Kidney epithelial cell (primary cell): ENCODE data around the gene RUNX1. TPM values are rescaled to one million over a fixed set of nuclear protein-coding genes. Genes with fewer than 3 reads are reported as not detected.

Experiments used
- DNase-seq: peaks from one replicate; pipeline ENCODE4 v3.0.0-alpha.2; 2010; ENCODE audit warnings: low read depth
- H3K27me3 ChIP-seq: 2 replicates; pipeline ENCODE4 v1.6.0; 2011; ENCODE audit warnings: low read length; ENCODE audit not compliant: control insufficient read depth, insufficient read depth
- H3K36me3 ChIP-seq: 2 replicates; pipeline ENCODE4 v1.5.1; 2011; ENCODE audit warnings: low read length; ENCODE audit not compliant: control insufficient read depth, insufficient read depth
- H3K4me3 ChIP-seq: 2 replicates; pipeline ENCODE4 v1.5.1; 2011; ENCODE audit warnings: low read depth, mild to moderate bottlenecking, control low read depth, low read length
- CTCF ChIP-seq: IDR thresholded peaks from 2 replicates; pipeline ENCODE4 v1.5.1; 2011; ENCODE audit warnings: mild to moderate bottlenecking, moderate library complexity, low read length, control low read depth, inconsistent platforms; ENCODE audit not compliant: insufficient read depth, poor library complexity, severe bottlenecking
- total RNA-seq: library from RNA; depleted of rRNA; stranded (reverse); fragments of >200 nt; gene quantifications from 2 replicates; pipeline ENCODE4 v1.2.3, GENCODE V29; 2015

Gene RUNX1
- total RNA-seq, 1 donor from 2014 or later, result 43.0 TPM

GRCh38 chr21:34944015-34944755 is 104.9 kb downstream of the RUNX1 start:
- no peaks in the 10 kb centered on the region for H3K27me3 ChIP-seq
- TF ChIP-seq CTCF, result no peak
- H3K4me3 ChIP-seq, result no peak overlapping the region
- no peaks in the 10 kb centered on the region for H3K36me3 ChIP-seq
- no peak for DNase-seq

DNA sequence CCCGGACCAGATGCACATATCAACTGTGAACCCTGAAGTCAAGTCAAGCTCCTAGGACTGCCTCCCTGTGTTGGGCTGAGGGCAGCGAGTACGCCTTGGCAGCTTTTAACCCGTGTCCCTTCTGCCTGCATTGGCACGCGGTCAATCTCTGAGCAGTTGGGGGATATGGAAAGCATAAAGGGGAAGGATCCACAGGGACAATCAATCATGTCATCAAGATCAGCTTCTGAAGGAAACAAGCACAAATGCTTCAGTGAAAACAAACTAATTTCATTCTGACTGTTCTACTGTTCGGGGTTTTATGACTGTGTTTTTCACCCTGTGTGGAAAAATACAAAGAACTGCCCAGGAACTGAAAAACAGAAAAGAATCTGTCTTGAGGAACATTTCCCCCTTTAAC is 106.2 kb downstream of the RUNX1 start:
- Histone ChIP-seq H3K27me3 (no peaks in the 10 kb centered on the region), H3K4me3 (no peak overlapping the region), H3K36me3 (no peaks in the 10 kb centered on the region)
- DNase-seq, result no peak
- TF ChIP-seq CTCF, result no peak

DNA sequence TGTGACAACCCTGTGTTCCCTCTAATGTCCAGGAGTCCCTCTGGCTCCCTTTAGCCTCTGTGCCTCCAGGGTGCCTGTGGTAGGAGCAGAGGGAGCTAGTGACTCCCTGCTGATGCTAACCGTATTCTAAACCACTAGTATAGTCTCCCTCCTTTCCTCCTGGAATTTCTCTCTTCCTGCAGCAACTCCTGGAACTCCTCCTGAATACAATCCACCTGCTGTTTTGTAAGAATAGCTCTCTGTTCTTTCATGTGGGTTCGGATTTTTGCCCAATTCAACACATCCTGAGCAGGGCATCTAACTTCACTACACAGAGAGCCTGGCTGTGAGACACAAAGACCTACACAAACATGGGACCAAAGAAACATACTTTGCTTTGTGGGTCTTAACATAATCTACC is 107.9 kb downstream of the RUNX1 start:
- no peak for TF ChIP-seq CTCF
- Histone ChIP-seq H3K27me3 (no peaks in the 10 kb centered on the region), H3K36me3 (no peaks in the 10 kb centered on the region), H3K4me3 (no peak overlapping the region)
- DNase-seq, result no peak

GRCh38 chr21:34939673-34940331 is 109.3 kb downstream of the RUNX1 start:
- H3K4me3 ChIP-seq, result no peak overlapping the region
- TF ChIP-seq CTCF, result no peak
- no peaks in the 10 kb centered on the region for H3K36me3 ChIP-seq
- no peak for DNase-seq
- H3K27me3 ChIP-seq, result no peaks in the 10 kb centered on the region

DNA sequence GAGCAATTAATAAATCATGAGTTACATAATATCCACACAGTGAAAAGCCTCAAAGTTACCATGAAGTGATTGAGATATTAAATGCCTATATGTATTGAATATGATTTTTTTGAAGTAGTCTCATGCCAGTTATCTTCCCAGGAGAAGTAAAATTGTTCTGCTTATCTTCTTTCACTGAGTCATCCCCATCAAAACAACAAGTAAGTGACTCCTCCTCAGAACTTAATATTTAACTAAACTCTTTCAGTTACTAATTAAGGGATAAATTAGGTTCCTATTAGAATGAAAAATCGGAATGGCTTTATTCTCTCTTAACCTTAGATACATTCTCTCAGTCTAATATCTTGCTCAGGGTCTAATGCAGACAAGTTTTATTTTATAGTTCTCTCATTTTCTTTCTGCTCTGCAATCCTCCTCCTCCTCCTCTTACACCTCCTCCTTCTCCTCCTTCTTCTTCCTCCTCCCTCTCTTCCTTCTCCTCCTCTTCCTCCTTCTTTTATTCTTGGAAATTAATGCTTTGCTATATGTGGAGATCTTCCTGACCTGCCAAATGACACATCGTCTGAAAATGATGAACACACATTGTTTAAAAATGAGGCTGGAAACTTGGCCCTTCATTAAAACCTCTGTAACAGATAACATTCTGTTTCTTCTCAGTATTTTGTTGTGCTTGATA is 110.9 kb downstream of the RUNX1 start:
- H3K36me3 ChIP-seq, result no peaks in the 10 kb centered on the region
- no peak for TF ChIP-seq CTCF
- no peaks in the 10 kb centered on the region for H3K27me3 ChIP-seq
- no peak for DNase-seq
- H3K4me3 ChIP-seq, result no peak overlapping the region
